GM12874 (cell line): ENCODE data around the gene IL17RC.

Source experiments
- TF ChIP-seq, protein P1 (sequence below): IDR thresholded peaks from 2 replicates; pipeline ENCODE4 v1.5.1; 2011; ENCODE audit warnings: low read depth, mild to moderate bottlenecking, control low read depth, low read length, moderate library complexity; ENCODE audit not compliant: insufficient read depth

Gene IL17RC

DNA sequence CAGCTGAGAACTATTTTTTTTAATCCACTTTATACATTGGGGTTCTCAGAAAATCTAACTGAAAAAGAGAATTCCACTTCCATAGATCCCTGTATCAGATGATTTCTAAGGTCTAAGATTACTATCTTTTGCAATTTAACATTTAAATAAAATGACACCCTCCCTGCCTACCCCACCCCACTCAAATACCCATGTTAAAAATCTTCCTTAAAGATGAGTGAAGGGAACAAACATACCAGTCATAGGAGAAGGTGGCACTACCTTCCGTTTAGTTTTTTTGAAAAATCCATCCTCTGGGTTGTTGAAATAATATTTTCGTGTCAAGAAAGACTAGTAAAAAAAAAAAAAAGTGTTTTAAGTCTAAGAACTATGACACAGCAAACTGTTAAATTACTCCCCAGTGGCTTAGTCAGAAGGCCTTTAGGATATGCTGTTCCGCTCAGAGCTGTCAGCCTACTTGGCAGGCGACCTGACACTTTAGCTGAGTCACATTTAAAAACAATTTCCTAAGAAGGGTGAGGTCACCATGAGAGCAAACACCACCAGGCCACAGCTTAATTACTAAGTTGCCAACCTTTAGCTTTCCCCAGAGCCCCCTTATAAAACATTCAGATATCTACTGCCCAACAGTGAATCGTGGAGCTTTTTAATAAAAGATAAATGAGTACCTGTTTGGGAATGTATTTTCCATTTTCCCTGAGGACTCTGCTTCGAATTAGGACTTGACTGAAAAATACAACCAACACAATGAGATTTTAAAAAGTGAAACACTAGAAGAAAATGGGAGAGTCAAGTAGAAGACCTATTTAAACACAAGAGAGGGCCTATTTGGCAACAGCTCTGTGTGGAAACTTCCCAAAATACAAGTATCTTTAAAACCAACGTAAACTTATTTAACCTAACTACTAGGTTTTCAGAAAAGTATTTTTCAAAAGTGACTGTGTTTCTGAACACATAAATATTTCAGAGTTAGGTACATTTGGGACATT, 60.1 kb downstream of the IL17RC start:
- TF ChIP-seq, protein P1, sequence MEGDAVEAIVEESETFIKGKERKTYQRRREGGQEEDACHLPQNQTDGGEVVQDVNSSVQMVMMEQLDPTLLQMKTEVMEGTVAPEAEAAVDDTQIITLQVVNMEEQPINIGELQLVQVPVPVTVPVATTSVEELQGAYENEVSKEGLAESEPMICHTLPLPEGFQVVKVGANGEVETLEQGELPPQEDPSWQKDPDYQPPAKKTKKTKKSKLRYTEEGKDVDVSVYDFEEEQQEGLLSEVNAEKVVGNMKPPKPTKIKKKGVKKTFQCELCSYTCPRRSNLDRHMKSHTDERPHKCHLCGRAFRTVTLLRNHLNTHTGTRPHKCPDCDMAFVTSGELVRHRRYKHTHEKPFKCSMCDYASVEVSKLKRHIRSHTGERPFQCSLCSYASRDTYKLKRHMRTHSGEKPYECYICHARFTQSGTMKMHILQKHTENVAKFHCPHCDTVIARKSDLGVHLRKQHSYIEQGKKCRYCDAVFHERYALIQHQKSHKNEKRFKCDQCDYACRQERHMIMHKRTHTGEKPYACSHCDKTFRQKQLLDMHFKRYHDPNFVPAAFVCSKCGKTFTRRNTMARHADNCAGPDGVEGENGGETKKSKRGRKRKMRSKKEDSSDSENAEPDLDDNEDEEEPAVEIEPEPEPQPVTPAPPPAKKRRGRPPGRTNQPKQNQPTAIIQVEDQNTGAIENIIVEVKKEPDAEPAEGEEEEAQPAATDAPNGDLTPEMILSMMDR = no peak

DNA sequence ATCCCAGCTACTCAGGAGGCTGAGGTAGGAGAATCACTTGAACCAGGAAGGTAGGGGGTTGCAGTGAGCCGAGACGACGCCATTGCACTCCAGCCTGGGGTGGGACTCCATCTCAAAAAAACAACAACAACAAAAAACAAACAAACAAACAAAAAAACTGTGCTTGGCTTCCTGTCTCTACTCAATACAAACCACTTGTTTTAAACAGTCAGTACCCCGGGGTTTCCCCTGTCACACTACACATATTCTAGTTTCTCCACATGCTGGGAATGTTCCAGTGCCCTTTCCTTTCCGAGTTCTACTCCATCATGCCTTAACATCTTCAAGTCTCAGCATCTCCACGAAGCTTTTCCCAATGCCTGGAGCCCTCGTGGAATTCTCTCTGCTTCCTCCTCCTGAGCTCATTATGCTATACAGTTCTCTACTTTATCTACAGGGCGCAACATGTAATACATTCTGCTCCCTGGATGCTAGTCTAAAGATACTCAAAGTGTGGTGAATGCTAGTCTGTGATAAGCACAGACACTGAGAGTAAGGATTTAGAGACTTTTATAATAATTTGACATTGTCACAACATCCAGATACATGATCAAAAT, 61.9 kb downstream of the IL17RC start:
- TF ChIP-seq, protein P1 = no peak

DNA sequence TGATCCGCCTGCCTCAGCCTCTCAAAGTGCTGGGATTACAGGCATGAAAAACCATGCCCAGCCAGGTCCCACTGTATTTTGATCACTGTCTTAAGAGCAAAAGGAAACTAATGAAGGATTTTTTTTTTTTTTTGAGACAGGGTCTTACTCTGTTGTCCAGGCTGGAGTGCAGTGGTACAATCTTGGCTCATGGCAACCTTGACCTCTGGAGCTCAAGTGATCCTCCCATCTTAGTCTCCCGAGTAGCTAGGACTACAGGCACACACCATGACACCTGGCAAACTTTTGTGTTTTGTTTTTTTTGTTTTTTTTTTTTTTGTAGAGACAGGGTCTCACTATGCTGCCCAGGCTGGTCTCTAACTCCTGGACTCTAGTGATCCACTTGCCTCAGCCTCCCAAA, 63.4 kb downstream of the IL17RC start:
- TF ChIP-seq, protein P1 = no peak
